GM12878 (cell line): ENCODE results near the gene PSMB9. TPM values are rescaled to one million over a fixed set of nuclear protein-coding genes. Genes with fewer than 3 reads are reported as not detected.

Experiments used
- ATAC-seq: fragments of 200-7000 bp; cut with Tn5 transposase; 3 replicates; pipeline ENCODE4 v1.9.1; 2020; ENCODE audit warnings: mild to moderate bottlenecking, moderate library complexity
- BruUV-seq: library from RNA; stranded (reverse); fragments of 400-500 nt; replicated peaks from 2 replicates; lab custom pipeline; 2021; lab: Mats Ljungman, UMichigan
- CTCF ChIA-PET: fragments of 300-600 bp; sonication (Branson Sonifier 250); formaldehyde crosslinking; extraction: SDS; loops from one replicate; lab custom pipeline; 2021; ENCODE audit warnings: inconsistent platforms; lab: Yijun Ruan, JAX
- POLR2A ChIA-PET: fragments of 350-600 bp; formaldehyde crosslinking; extraction: SDS; loops from one replicate; lab custom pipeline; 2021; ENCODE audit warnings: inconsistent platforms; lab: Charles Lee
- RAD21 ChIA-PET: fragments of 300-600 bp; sonication (Branson Sonifier 250); formaldehyde crosslinking; loops from one replicate; lab custom pipeline; 2023; ENCODE audit warnings: antibody characterized with exemption; ENCODE audit not compliant: unreplicated experiment; lab: Charles Lee
- SMC1A ChIA-PET: fragments of 300-600 bp; sonication (Branson Sonifier 250); formaldehyde crosslinking; loops from one replicate; lab custom pipeline; 2023; ENCODE audit not compliant: unreplicated experiment, uncharacterized antibody; lab: Charles Lee
- DNase-seq: peaks from one replicate; pipeline ENCODE4 v3.0.0-alpha.2; 2011; ENCODE audit warnings: low read depth, low spot score
- FAIRE-seq: peaks from 3 replicates; lab custom pipeline; 2011; peaks lifted over from hg19 to GRCh38; lab: Jason Lieb, UNC
- H2AFZ ChIP-seq: 2 replicates; pipeline ENCODE4 v1.6.0; 2011; ENCODE audit warnings: low read depth, low read length, control low read depth; ENCODE audit not compliant: control insufficient read depth
- H3K27ac ChIP-seq: 2 replicates; pipeline ENCODE4 v1.5.1; 2011; ENCODE audit warnings: control low read depth; ENCODE audit not compliant: control insufficient read depth, insufficient read depth
- H3K27me3 ChIP-seq, 2 experiments: replicated peaks in 1 of 2; 2 replicates each; pipeline versions ENCODE4 v1.6.0 to v1.6.1; 2011; ENCODE audit warnings: low read length in 1 of 2; ENCODE audit not compliant: control insufficient read depth in 2 of 2, insufficient read depth in 2 of 2
- H3K36me3 ChIP-seq, 2 experiments: 2 replicates each; pipeline ENCODE4 v1.5.1; 2011; ENCODE audit warnings: low read length in 1 of 2; ENCODE audit not compliant: control insufficient read depth in 2 of 2, insufficient read depth in 2 of 2
- H3K4me1 ChIP-seq: 2 replicates; pipeline ENCODE4 v1.6.1; 2011; ENCODE audit warnings: mild to moderate bottlenecking, low read length, moderate library complexity, mixed read lengths; ENCODE audit not compliant: control insufficient read depth, insufficient read depth
- H3K4me2 ChIP-seq: 2 replicates; pipeline ENCODE4 v1.6.0; 2011; ENCODE audit warnings: control low read depth; ENCODE audit not compliant: control insufficient read depth, insufficient read depth
- H3K4me3 ChIP-seq: fragments of 200-600 bp; sonication (generic); 2 replicates; pipeline ENCODE4 v1.5.1; 2016
- H3K79me2 ChIP-seq: 2 replicates; pipeline ENCODE4 v1.6.0; 2011; ENCODE audit warnings: low read length; ENCODE audit not compliant: control insufficient read depth, insufficient read depth
- H3K9ac ChIP-seq: 2 replicates; pipeline ENCODE4 v1.8.0; 2011; ENCODE audit warnings: low read length, control low read depth, mixed read lengths; ENCODE audit not compliant: control insufficient read depth, insufficient read depth
- H3K9me3 ChIP-seq: replicated peaks from 3 replicates; pipeline ENCODE4 v1.5.1; 2011; ENCODE audit warnings: mild to moderate bottlenecking, low read length; ENCODE audit not compliant: control insufficient read depth, insufficient read depth
- H4K20me1 ChIP-seq: 2 replicates; pipeline ENCODE4 v1.6.0; 2011; ENCODE audit not compliant: control insufficient read depth, insufficient read depth
- BRCA1 ChIP-seq: IDR thresholded peaks from 2 replicates; pipeline ENCODE4 v1.6.1; 2011; ENCODE audit warnings: low read depth, low read length, improper control_type of control experiment
- FOS ChIP-seq: IDR thresholded peaks from 3 replicates; pipeline ENCODE4 v1.6.1; 2011; ENCODE audit warnings: borderline replicate concordance; ENCODE audit not compliant: insufficient read length; ENCODE audit errors: extremely low read depth
- FOXK2 ChIP-seq: fragments of 450-650 bp; IDR thresholded peaks from 2 replicates; pipeline ENCODE4 v1.6.1; 2017; ENCODE audit warnings: mild to moderate bottlenecking, moderate library complexity
- GATAD2B ChIP-seq: fragments of 450-650 bp; conservative IDR thresholded peaks from 2 replicates; pipeline ENCODE4 v1.6.1; 2017; ENCODE audit warnings: low read depth, mild to moderate bottlenecking, moderate library complexity
- HCFC1 ChIP-seq: fragments of 150-350 bp; IDR thresholded peaks from 2 replicates; pipeline ENCODE4 v1.6.1; 2014; ENCODE audit warnings: low read length
- HDAC6 ChIP-seq: fragments of 200-600 bp; sonication (generic); IDR thresholded peaks from one replicate; pipeline ENCODE4 v1.8.0; 2017; ENCODE audit warnings: antibody characterized with exemption; ENCODE audit not compliant: unreplicated experiment
- KAT2A ChIP-seq: conservative IDR thresholded peaks from 2 replicates; pipeline ENCODE4 v1.6.1; 2011; ENCODE audit warnings: low read depth, low read length; ENCODE audit not compliant: control insufficient read depth
- KDM1A ChIP-seq: fragments of 200-600 bp; sonication (generic); IDR thresholded peaks from 2 replicates; pipeline ENCODE4 v1.6.1; 2016; ENCODE audit warnings: borderline replicate concordance
- MEF2B ChIP-seq: fragments of 450-650 bp; IDR thresholded peaks from 2 replicates; pipeline ENCODE4 v1.6.1; 2018; ENCODE audit warnings: mild to moderate bottlenecking, moderate library complexity; ENCODE audit not compliant: partially characterized antibody, poor library complexity, severe bottlenecking
- POLR2A ChIP-seq: IDR thresholded peaks from 2 replicates; pipeline ENCODE4 v1.6.1; 2011; ENCODE audit warnings: low read depth, mild to moderate bottlenecking, low read length
- whole genome bisulfite sequencing: methylation state at CpG from one replicate; pipeline ENCODE4 v1.1.6; 2016; ENCODE audit warnings: low lambda C conversion rate; ENCODE audit not compliant: insufficient replicate concordance, insufficient coverage; ENCODE audit errors: missing lambda C conversion rate; 5-methylcytosine and 5-hydroxymethylcytosine counted together
- in situ Hi-C: fragments of 300-500 bp; cut with MboI; formaldehyde crosslinking; loops from 9 replicates; pipeline ENCODE4 v1.14.3; 2018; ENCODE audit warnings: mixed read lengths
- intact Hi-C: fragments of 100-400 bp; cut with micrococcal nuclease; formaldehyde crosslinking; loops from one replicate; pipeline ENCODE4 v1.14.2; 2022; ENCODE audit not compliant: unreplicated experiment
- polyA plus RNA-seq, 11 experiments: library from polyadenylated mRNA; depleted of rRNA in 4 of 11; unstranded in 6 of 11; stranded (reverse) in 5 of 11; fragments of >200 nt; fragmentation: Nextera tagmentation in 4 of 11; fragmentation: Illumina TruSeq in 1 of 11; extraction: Ambion mirVana in 4 of 11; extraction: Trizol in 1 of 11; gene quantifications; 1 replicate in 1 of 11; 2 replicates in 10 of 11; pipeline versions ENCODE4 v1.2.1 to v1.2.3, GENCODE V29; 2011 to 2016; ENCODE audit warnings: inconsistent platforms in 2 of 11, missing spikeins in 2 of 11, low read depth in 1 of 11
- total RNA-seq, 4 experiments: library from RNA; depleted of rRNA in 3 of 4; stranded (reverse); fragments of >200 nt in 3 of 4; fragmentation: Illumina TruSeq in 1 of 4; extraction: Trizol in 1 of 4; gene quantifications; 2 replicates each; pipeline versions ENCODE4 v1.2.1 to v1.2.3, GENCODE V29; 2013 to 2021
- TF ChIP-seq, protein P1 (sequence below): IDR thresholded peaks from 2 replicates; pipeline ENCODE4 v1.6.1; 2012; ENCODE audit warnings: low read depth, low read length, improper control_type of control experiment

Gene PSMB9
- total and polyA plus RNA-seq, 10 of the 15 experiments (the other 5 are each of a cell fraction or from before 2014, with no cell fraction given), result 167 to 517 (median 275) TPM

- TF ChIP-seq KDM1A (no peak), GATAD2B (no peak), KAT2A (no peak), HDAC6 (no peak), FOXK2 (no peak)
Observed at GRCh38 chr6:32845384-32845884, 8.6 kb upstream of the PSMB9 start (continued).

- Histone ChIP-seq H4K20me1 (no peaks in the 10 kb centered on the region; the same call in 1 of the 2 replicates), H2AFZ (no peak overlapping the region), H3K4me1 (peaks cover 62% of the 10 kb centered on the region), H3K79me2 (peaks cover 93% of the 10 kb centered on the region), H3K27ac (no peak overlapping the region), H3K27me3 (no peaks in the 10 kb centered on the region), H3K36me3 (peaks cover 8 to 60% of the 10 kb centered on the region in 2 experiments), H3K4me3 (peak overlapping the region; percentile 20; the same call in 1 of the 2 replicates), H3K4me2 (peak overlapping the region; percentile 99), H3K9ac (no peak overlapping the region), H3K9me3 (no peaks in the 10 kb centered on the region)
- no TSS peak for BruUV-seq
- 75% methylated on average over 10 of the region's 10 CpGs for WGBS
- FAIRE-seq, result no peak
- DNase-seq, result no peak
- RAD21 ChIA-PET, result interaction anchor here (10.5 kb wide), 1 partner anchor 9 kb away, joined by 269 read pairs; the partner anchor contains the start of genes PSMB9 and TAP1
- no peak for ATAC-seq
- POLR2A ChIA-PET, result interaction anchor here (0.6 to 10.5 kb wide), 7 partner anchors 9 to 1243 kb away, joined by 3 to 357 read pairs (median 14); partner anchors contain the start of genes HLA-DMA, HLA-DMB, PSMB9 and TAP1
- intact Hi-C loops, result no loop called here
- SMC1A ChIA-PET, result interaction anchor here (1.0 to 3.9 kb wide), 4 partner anchors 7 to 48 kb away, joined by 3 to 69 read pairs (median 24); partner anchors contain the start of genes PSMB9, TAP1 and TAP2
- in situ Hi-C loops, result no loop called here
- TF ChIP-seq FOS, result no peak
- TF ChIP-seq MEF2B, result no peak
- TF ChIP-seq BRCA1, result no peak
- no peak for TF ChIP-seq HCFC1
- TF ChIP-seq, protein P1, sequence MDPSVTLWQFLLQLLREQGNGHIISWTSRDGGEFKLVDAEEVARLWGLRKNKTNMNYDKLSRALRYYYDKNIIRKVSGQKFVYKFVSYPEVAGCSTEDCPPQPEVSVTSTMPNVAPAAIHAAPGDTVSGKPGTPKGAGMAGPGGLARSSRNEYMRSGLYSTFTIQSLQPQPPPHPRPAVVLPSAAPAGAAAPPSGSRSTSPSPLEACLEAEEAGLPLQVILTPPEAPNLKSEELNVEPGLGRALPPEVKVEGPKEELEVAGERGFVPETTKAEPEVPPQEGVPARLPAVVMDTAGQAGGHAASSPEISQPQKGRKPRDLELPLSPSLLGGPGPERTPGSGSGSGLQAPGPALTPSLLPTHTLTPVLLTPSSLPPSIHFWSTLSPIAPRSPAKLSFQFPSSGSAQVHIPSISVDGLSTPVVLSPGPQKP, result no peak
- TF ChIP-seq POLR2A, result peak; percentile 72
- CTCF ChIA-PET, result interaction anchor here (10.2 to 10.7 kb wide), 2 partner anchors 10 to 23 kb away, joined by 299 to 311 read pairs; partner anchors contain the start of genes PSMB9 and TAP1
Observed at GRCh38 chr6:32847004-32847403, 7.0 kb upstream of the PSMB9 start.
